HepG2 (cell line): Measurements from ENCODE around the gene APOM. TPM values are rescaled to one million over a fixed set of nuclear protein-coding genes. Genes with fewer than 3 reads are reported as not detected.
A peak's percentile ranks its signal among the peaks of the same experiment; 100 is the strongest.

Experiments used
- GPN1 ChIP-seq: sonication (generic); formaldehyde crosslinking; IDR thresholded peaks from 2 replicates; pipeline ENCODE4 v1.5.1; 2020; ENCODE audit warnings: missing genetic modification reagents, borderline replicate concordance
- MAFG ChIP-seq: sonication (generic); formaldehyde crosslinking; IDR thresholded peaks from 2 replicates; pipeline ENCODE4 v1.5.1; 2020; ENCODE audit warnings: mild to moderate bottlenecking, missing genetic modification reagents
- NRL ChIP-seq: sonication (generic); formaldehyde crosslinking; IDR thresholded peaks from 2 replicates; pipeline ENCODE4 v1.5.0; 2020; ENCODE audit warnings: missing genetic modification reagents, mild to moderate bottlenecking, moderate library complexity, borderline replicate concordance
- PTBP1 ChIP-seq: fragments of 200-400 bp; formaldehyde crosslinking; IDR thresholded peaks from 2 replicates; pipeline ENCODE4 v1.6.1; 2018; ENCODE audit warnings: low read length, low read depth; ENCODE audit not compliant: poor library complexity, severe bottlenecking
- RELA ChIP-seq: sonication (generic); formaldehyde crosslinking; IDR thresholded peaks from 2 replicates; pipeline ENCODE4 v1.4.0; 2020; ENCODE audit warnings: missing genetic modification reagents
- RFXAP ChIP-seq: sonication (generic); formaldehyde crosslinking; IDR thresholded peaks from 2 replicates; pipeline ENCODE4 v1.4.0; 2020; ENCODE audit warnings: missing genetic modification reagents, borderline replicate concordance
- ZBTB7B ChIP-seq: sonication (generic); formaldehyde crosslinking; IDR thresholded peaks from 2 replicates; pipeline ENCODE4 v1.4.0; 2020; ENCODE audit warnings: missing genetic modification reagents
- ZC3H4 ChIP-seq: sonication (generic); formaldehyde crosslinking; IDR thresholded peaks from 2 replicates; pipeline ENCODE4 v1.4.0; 2020; ENCODE audit warnings: missing genetic modification reagents, borderline replicate concordance
- ZNF251 ChIP-seq: sonication (generic); formaldehyde crosslinking; IDR thresholded peaks from 2 replicates; pipeline ENCODE4 v1.9.0; 2021; ENCODE audit warnings: mild to moderate bottlenecking, missing genetic modification reagents
- ZNF3 ChIP-seq: IDR thresholded peaks from 2 replicates; pipeline ENCODE4 v1.7.0; 2017; ENCODE audit warnings: inconsistent platforms
- ZNF333 ChIP-seq: sonication (generic); formaldehyde crosslinking; IDR thresholded peaks from 2 replicates; pipeline ENCODE4 v1.4.0; 2020; ENCODE audit warnings: mild to moderate bottlenecking, missing genetic modification reagents, borderline replicate concordance
- ZNF616 ChIP-seq: sonication (generic); formaldehyde crosslinking; IDR thresholded peaks from 2 replicates; pipeline ENCODE4 v1.5.0; 2020; ENCODE audit warnings: low read depth, mild to moderate bottlenecking, missing genetic modification reagents
- ZNF674 ChIP-seq: sonication (generic); formaldehyde crosslinking; IDR thresholded peaks from 2 replicates; pipeline ENCODE4 v1.5.0; 2020; ENCODE audit warnings: low read depth, mild to moderate bottlenecking, missing genetic modification reagents
- polyA plus RNA-seq, 8 experiments: library from polyadenylated mRNA; depleted of rRNA in 3 of 8; stranded (reverse) in 7 of 8; unstranded in 1 of 8; fragments of >200 nt; fragmentation: Illumina TruSeq in 4 of 8; extraction: Trizol in 4 of 8; gene quantifications; 2 replicates each; pipeline versions ENCODE4 v1.2.1 to v1.2.3, GENCODE V29; 2011 to 2016; ENCODE audit warnings: low read depth in 4 of 8, missing spikeins in 1 of 8, mixed read lengths in 1 of 8; ENCODE audit not compliant: insufficient read depth in 1 of 8
- total RNA-seq, 5 experiments: library from RNA; depleted of rRNA; stranded (reverse); fragments of >200 nt; fragmentation: Illumina TruSeq; extraction: Trizol; gene quantifications; 2 replicates each; pipeline ENCODE4 v1.2.3, GENCODE V29; 2016; ENCODE audit warnings: low read depth in 1 of 5
- TF ChIP-seq, protein P1 (sequence below): fragments of 450-650 bp; IDR thresholded peaks from 2 replicates; pipeline ENCODE4 v1.6.1; 2017
- TF ChIP-seq, protein P2 (sequence below): sonication (generic); IDR thresholded peaks from 2 replicates; pipeline ENCODE4 v1.6.1; 2016; ENCODE audit warnings: low read depth, borderline replicate concordance
- TF ChIP-seq, protein P3 (sequence below): sonication (generic); formaldehyde crosslinking; IDR thresholded peaks from 2 replicates; pipeline ENCODE4 v1.9.0; 2021; ENCODE audit warnings: missing genetic modification reagents, mild to moderate bottlenecking, borderline replicate concordance
- TF ChIP-seq, protein P4 (sequence below): sonication (generic); formaldehyde crosslinking; IDR thresholded peaks from 2 replicates; pipeline ENCODE4 v1.5.0; 2020; ENCODE audit warnings: mild to moderate bottlenecking, missing genetic modification reagents
- TF ChIP-seq, protein P5 (sequence below): sonication (generic); formaldehyde crosslinking; IDR thresholded peaks from 2 replicates; pipeline ENCODE4 v1.5.0; 2020; ENCODE audit warnings: mild to moderate bottlenecking, missing genetic modification reagents
- TF ChIP-seq, protein P6 (sequence below): sonication (generic); formaldehyde crosslinking; IDR thresholded peaks from 2 replicates; pipeline ENCODE4 v1.4.0; 2020; ENCODE audit warnings: mild to moderate bottlenecking, missing genetic modification reagents, borderline replicate concordance

APOM gene
- total and polyA plus RNA-seq, 2 of the 13 experiments (the other 11 are each of a cell fraction or from before 2014, with no cell fraction given) = 98.2 to 1,140 TPM

DNA sequence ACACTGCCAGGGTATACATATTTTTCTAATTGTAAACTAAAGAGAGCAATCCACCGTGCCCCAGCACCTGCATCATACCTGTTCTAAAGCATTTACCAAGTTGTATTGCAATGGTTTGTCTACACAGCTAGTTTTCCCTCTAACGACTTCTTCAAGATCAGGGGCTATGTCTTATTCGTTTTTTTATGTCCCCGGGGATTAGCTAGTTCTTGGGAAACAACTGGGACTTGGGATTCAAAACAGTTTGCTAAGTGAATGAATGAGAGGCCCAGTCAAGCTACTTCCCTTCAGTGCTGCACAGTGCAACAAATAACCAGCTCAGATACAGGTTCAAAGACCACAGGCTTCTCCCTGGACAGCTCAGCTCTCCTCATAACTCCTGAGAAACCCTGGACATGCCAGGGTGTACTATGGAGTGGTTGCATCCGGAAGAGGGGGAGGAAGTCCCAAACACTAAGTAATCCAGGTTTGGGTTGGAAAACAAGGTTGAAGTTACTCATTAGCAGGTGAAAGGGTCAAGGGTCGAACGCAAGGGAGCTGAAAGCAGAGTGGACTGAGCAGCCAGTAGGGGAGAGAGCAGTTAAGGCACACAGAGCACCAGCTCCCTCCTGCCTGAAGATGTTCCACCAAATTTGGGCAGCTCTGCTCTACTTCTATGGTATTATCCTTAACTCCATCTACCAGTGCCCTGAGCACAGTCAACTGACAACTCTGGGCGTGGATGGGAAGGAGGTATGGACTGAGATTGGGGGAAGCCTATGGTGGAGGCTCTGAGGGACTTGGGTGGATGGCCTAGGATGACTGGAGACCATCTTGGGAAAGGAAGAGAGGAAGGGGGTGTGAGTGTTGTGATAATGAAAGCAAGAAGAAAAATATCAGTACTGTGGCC lies at the start of gene APOM (continued):
- TF ChIP-seq MAFG (CRISPR knock-in tag) (no peak), GPN1 (CRISPR knock-in tag) (no peak), RFXAP (peak; percentile 92), ZBTB7B (CRISPR knock-in tag) (peak; percentile 79), PTBP1 (no peak), ZNF674 (0 out of 2 replicates have a peak, but pooled peaks have one; percentile 41), ZNF333 (CRISPR knock-in tag) (peak; percentile 57), RELA (CRISPR knock-in tag) (peak; percentile 23; the same call in 1 of the 2 replicates), ZC3H4 (CRISPR knock-in tag) (no peak), ZNF3 (peak; percentile 93), NRL (CRISPR knock-in tag) (no peak), ZNF251 (CRISPR knock-in tag) (no peak), ZNF616 (CRISPR knock-in tag) (peak; percentile 88; the same call in 1 of the 2 replicates)
- TF ChIP-seq, protein P1, sequence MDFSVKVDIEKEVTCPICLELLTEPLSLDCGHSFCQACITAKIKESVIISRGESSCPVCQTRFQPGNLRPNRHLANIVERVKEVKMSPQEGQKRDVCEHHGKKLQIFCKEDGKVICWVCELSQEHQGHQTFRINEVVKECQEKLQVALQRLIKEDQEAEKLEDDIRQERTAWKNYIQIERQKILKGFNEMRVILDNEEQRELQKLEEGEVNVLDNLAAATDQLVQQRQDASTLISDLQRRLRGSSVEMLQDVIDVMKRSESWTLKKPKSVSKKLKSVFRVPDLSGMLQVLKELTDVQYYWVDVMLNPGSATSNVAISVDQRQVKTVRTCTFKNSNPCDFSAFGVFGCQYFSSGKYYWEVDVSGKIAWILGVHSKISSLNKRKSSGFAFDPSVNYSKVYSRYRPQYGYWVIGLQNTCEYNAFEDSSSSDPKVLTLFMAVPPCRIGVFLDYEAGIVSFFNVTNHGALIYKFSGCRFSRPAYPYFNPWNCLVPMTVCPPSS = no peak
- TF ChIP-seq, protein P2, sequence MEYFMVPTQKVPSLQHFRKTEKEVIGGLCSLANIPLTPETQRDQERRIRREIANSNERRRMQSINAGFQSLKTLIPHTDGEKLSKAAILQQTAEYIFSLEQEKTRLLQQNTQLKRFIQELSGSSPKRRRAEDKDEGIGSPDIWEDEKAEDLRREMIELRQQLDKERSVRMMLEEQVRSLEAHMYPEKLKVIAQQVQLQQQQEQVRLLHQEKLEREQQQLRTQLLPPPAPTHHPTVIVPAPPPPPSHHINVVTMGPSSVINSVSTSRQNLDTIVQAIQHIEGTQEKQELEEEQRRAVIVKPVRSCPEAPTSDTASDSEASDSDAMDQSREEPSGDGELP = peak; percentile 90; the same call in 1 of the 2 replicates
- TF ChIP-seq, protein P3, sequence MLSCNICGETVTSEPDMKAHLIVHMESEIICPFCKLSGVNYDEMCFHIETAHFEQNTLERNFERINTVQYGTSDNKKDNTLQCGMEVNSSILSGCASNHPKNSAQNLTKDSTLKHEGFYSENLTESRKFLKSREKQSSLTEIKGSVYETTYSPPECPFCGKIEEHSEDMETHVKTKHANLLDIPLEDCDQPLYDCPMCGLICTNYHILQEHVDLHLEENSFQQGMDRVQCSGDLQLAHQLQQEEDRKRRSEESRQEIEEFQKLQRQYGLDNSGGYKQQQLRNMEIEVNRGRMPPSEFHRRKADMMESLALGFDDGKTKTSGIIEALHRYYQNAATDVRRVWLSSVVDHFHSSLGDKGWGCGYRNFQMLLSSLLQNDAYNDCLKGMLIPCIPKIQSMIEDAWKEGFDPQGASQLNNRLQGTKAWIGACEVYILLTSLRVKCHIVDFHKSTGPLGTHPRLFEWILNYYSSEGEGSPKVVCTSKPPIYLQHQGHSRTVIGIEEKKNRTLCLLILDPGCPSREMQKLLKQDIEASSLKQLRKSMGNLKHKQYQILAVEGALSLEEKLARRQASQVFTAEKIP = no peak
- TF ChIP-seq, protein P4, sequence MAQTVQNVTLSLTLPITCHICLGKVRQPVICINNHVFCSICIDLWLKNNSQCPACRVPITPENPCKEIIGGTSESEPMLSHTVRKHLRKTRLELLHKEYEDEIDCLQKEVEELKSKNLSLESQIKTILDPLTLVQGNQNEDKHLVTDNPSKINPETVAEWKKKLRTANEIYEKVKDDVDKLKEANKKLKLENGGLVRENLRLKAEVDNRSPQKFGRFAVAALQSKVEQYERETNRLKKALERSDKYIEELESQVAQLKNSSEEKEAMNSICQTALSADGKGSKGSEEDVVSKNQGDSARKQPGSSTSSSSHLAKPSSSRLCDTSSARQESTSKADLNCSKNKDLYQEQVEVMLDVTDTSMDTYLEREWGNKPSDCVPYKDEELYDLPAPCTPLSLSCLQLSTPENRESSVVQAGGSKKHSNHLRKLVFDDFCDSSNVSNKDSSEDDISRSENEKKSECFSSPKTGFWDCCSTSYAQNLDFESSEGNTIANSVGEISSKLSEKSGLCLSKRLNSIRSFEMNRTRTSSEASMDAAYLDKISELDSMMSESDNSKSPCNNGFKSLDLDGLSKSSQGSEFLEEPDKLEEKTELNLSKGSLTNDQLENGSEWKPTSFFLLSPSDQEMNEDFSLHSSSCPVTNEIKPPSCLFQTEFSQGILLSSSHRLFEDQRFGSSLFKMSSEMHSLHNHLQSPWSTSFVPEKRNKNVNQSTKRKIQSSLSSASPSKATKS (CRISPR knock-in tag) = peak; percentile 97
- TF ChIP-seq, protein P5, sequence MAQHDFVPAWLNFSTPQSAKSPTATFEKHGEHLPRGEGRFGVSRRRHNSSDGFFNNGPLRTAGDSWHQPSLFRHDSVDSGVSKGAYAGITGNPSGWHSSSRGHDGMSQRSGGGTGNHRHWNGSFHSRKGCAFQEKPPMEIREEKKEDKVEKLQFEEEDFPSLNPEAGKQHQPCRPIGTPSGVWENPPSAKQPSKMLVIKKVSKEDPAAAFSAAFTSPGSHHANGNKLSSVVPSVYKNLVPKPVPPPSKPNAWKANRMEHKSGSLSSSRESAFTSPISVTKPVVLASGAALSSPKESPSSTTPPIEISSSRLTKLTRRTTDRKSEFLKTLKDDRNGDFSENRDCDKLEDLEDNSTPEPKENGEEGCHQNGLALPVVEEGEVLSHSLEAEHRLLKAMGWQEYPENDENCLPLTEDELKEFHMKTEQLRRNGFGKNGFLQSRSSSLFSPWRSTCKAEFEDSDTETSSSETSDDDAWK = no peak
- TF ChIP-seq, protein P6, sequence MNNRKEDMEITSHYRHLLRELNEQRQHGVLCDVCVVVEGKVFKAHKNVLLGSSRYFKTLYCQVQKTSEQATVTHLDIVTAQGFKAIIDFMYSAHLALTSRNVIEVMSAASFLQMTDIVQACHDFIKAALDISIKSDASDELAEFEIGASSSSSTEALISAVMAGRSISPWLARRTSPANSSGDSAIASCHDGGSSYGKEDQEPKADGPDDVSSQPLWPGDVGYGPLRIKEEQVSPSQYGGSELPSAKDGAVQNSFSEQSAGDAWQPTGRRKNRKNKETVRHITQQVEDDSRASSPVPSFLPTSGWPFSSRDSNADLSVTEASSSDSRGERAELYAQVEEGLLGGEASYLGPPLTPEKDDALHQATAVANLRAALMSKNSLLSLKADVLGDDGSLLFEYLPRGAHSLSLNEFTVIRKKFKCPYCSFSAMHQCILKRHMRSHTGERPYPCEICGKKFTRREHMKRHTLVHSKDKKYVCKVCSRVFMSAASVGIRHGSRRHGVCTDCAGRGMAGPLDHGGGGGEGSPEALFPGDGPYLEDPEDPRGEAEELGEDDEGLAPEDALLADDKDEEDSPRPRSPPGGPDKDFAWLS (CRISPR knock-in tag) = no peak
